NCI-H82 (cell line): ENCODE results near the gene NPPB.
A peak's percentile ranks its signal among the peaks of the same experiment; 100 is the strongest.

Experiments
- DNase-seq: peaks from one replicate; lab custom pipeline; 2025; lab: John Stamatoyannopoulos, UW

The NPPB gene

GRCh38 chr1:11880911-11881748, 22.4 kb upstream of the NPPB start:
- peak; percentile 35 for DNase-seq

GRCh38 chr1:11880181-11880575, 21.4 kb upstream of the NPPB start:
- DNase-seq, result no peak

GRCh38 chr1:11879311-11880180, 20.8 kb upstream of the NPPB start:
- DNase-seq, result no peak

- DNase-seq, result no peak
Observed at GRCh38 chr1:11878891-11879190, 20.1 kb upstream of the NPPB start.

- no peak for DNase-seq
Observed at GRCh38 chr1:11878081-11878890, 19.5 kb upstream of the NPPB start.

GRCh38 chr1:11877074-11877473, 18.3 kb upstream of the NPPB start:
- no peak for DNase-seq

GRCh38 chr1:11875094-11875493, 16.3 kb upstream of the NPPB start:
- no peak for DNase-seq

- no peak for DNase-seq
Observed at GRCh38 chr1:11874624-11875023, 15.9 kb upstream of the NPPB start.

- DNase-seq, result no peak
Observed at GRCh38 chr1:11874258-11874562, 15.5 kb upstream of the NPPB start.

- DNase-seq, result no peak
Observed at GRCh38 chr1:11873395-11874257, 14.9 kb upstream of the NPPB start.

- DNase-seq, result no peak
Observed at GRCh38 chr1:11872545-11872944, 13.8 kb upstream of the NPPB start.

- DNase-seq, result no peak
Observed at GRCh38 chr1:11869650-11870207, 11.0 kb upstream of the NPPB start.

GRCh38 chr1:11869104-11869503, 10.4 kb upstream of the NPPB start:
- no peak for DNase-seq

GRCh38 chr1:11868331-11868980, 9.7 kb upstream of the NPPB start:
- DNase-seq, result no peak

- no peak for DNase-seq
Observed at GRCh38 chr1:11862890-11863289, 4.1 kb upstream of the NPPB start.

GRCh38 chr1:11860587-11860986, 1.8 kb upstream of the NPPB start:
- DNase-seq, result peak; percentile 70

GRCh38 chr1:11860083-11860482, 1.3 kb upstream of the NPPB start:
- DNase-seq, result peak; percentile 91

- DNase-seq, result peak; percentile 22
Observed at GRCh38 chr1:11858968-11859871, 475 bp upstream of the NPPB start.

- no peak for DNase-seq
Observed at GRCh38 chr1:11858158-11858557, 587 bp downstream of the NPPB start.
